ENCODE measurements around the gene PDCD4. TPM values are rescaled to one million over a fixed set of nuclear protein-coding genes. Genes with fewer than 3 reads are reported as not detected.

The PDCD4 gene
- total and polyA plus RNA-seq, 2 of the 13 experiments (the other 11 are each of a cell fraction or from before 2014, with no cell fraction given) = 22.8 to 56.2 TPM

DNA sequence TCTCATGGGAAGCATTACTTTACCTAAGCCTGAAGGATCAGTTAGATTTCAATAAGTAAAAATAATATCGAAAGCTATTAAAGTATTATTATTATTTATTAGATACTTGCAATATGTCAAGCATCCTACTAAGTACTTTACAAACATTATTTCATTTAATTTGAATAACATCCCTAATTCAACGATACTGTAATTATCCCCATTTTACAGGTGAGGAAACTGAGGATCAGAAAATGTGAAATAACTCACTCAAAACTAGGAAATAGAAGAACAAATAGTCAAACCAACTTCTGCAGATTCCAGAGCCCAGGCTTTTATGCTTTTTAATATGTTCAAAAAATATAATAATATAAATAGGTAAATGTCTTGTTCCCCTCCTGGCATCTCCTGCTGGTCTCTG is 10.3 kb upstream of the PDCD4 start:
- 94% methylated on average over 2 of the region's 2 CpGs for WGBS (ENCODE audit: low lambda C conversion rate)
- in situ Hi-C loops (cut with HindIII; ENCODE audit: extremely low pct_ligation_motif_present, low pct_unique_long_range_greater_than_20kb) (no loop called here), intact Hi-C loops (cut with micrococcal nuclease; ENCODE audit: unreplicated experiment) (no loop called here)
- Histone ChIP-seq H4K20me1 (ENCODE audit: insufficient read depth, low read length) (no peaks in the 10 kb centered on the region), H3K36me3 (replicated peaks in 1 of 2; ENCODE audit: control insufficient read depth in 1 of 2, insufficient read depth in 2 of 2, low read length in 2 of 2) (no peaks in the 10 kb centered on the region), H2AFZ (ENCODE audit: low read length) (peak overlapping the region; percentile 87), H3K27ac (ENCODE audit: extremely low read length, insufficient read depth, low read length) (no peak overlapping the region), H3K4me1 (ENCODE audit: insufficient read depth, low read length) (peaks cover 74% of the 10 kb centered on the region), H3K4me2 (ENCODE audit: low read depth, low read length) (peak overlapping the region; percentile 71), H3K9ac (ENCODE audit: insufficient read depth, low read depth, low read length) (no peak overlapping the region), H3K9me3 (ENCODE audit: low read length) (no peaks in the 10 kb centered on the region), H3K79me2 (ENCODE audit: insufficient read depth, low read length) (no peaks in the 10 kb centered on the region), H3K27me3 (ENCODE audit: control insufficient read depth in 1 of 2, insufficient read depth in 2 of 2, low read length in 2 of 2) (no peaks in the 10 kb centered on the region), H3K4me3 (replicated peaks in 1 of 3; ENCODE audit: insufficient read depth in 1 of 3, low read depth in 2 of 3, low read length in 3 of 3) (no peak overlapping the region)
- ChIA-PET POLR2A (interaction anchor here (0.9 to 4.8 kb wide), 3 partner anchors 10 to 17 kb away, joined by 3 to 53 read pairs (median 8); partner anchors contain the start of gene PDCD4), CTCF (ENCODE audit: low intra/inter-chr PET ratio, low total read pairs) (no interaction called here)
- DNase-seq (ENCODE audit: low spot score) (no peak), ATAC-seq (no peak), FAIRE-seq (no peak)
- TF ChIP-seq HNRNPL (IDR thresholded peaks at IDR 0.05; ENCODE audit: low read depth, low read length) = no peak
- TF ChIP-seq, protein P1, sequence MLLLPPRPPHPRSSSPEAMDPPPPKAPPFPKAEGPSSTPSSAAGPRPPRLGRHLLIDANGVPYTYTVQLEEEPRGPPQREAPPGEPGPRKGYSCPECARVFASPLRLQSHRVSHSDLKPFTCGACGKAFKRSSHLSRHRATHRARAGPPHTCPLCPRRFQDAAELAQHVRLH (CRISPR knock-in tag; IDR thresholded peaks at IDR 0.05; ENCODE audit: borderline replicate concordance, low read depth) = no peak
- TF ChIP-seq ZNF275 (CRISPR knock-in tag; IDR thresholded peaks at IDR 0.05; ENCODE audit: borderline replicate concordance) = no peak
- TF ChIP-seq, protein P2, sequence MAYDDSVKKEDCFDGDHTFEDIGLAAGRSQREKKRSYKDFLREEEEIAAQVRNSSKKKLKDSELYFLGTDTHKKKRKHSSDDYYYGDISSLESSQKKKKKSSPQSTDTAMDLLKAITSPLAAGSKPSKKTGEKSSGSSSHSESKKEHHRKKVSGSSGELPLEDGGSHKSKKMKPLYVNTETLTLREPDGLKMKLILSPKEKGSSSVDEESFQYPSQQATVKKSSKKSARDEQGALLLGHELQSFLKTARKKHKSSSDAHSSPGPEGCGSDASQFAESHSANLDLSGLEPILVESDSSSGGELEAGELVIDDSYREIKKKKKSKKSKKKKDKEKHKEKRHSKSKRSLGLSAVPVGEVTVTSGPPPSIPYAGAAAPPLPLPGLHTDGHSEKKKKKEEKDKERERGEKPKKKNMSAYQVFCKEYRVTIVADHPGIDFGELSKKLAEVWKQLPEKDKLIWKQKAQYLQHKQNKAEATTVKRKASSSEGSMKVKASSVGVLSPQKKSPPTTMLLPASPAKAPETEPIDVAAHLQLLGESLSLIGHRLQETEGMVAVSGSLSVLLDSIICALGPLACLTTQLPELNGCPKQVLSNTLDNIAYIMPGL (CRISPR knock-in tag; IDR thresholded peaks at IDR 0.05; ENCODE audit: borderline replicate concordance in 1 of 2, low read depth in 1 of 2) = no peak
- TF ChIP-seq ZFP41 (CRISPR knock-in tag; IDR thresholded peaks at IDR 0.05; ENCODE audit: borderline replicate concordance) = no peak
- TF ChIP-seq ZNF644 (CRISPR knock-in tag; IDR thresholded peaks at IDR 0.05; ENCODE audit: low read depth) = no peak
- TF ChIP-seq ZNF672 (CRISPR knock-in tag; IDR thresholded peaks at IDR 0.05) = no peak
- TF ChIP-seq KLF13 (CRISPR knock-in tag; IDR thresholded peaks at IDR 0.05) = no peak
- TF ChIP-seq, protein P3, sequence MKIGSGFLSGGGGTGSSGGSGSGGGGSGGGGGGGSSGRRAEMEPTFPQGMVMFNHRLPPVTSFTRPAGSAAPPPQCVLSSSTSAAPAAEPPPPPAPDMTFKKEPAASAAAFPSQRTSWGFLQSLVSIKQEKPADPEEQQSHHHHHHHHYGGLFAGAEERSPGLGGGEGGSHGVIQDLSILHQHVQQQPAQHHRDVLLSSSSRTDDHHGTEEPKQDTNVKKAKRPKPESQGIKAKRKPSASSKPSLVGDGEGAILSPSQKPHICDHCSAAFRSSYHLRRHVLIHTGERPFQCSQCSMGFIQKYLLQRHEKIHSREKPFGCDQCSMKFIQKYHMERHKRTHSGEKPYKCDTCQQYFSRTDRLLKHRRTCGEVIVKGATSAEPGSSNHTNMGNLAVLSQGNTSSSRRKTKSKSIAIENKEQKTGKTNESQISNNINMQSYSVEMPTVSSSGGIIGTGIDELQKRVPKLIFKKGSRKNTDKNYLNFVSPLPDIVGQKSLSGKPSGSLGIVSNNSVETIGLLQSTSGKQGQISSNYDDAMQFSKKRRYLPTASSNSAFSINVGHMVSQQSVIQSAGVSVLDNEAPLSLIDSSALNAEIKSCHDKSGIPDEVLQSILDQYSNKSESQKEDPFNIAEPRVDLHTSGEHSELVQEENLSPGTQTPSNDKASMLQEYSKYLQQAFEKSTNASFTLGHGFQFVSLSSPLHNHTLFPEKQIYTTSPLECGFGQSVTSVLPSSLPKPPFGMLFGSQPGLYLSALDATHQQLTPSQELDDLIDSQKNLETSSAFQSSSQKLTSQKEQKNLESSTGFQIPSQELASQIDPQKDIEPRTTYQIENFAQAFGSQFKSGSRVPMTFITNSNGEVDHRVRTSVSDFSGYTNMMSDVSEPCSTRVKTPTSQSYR (CRISPR knock-in tag; IDR thresholded peaks at IDR 0.05; ENCODE audit: borderline replicate concordance) = no peak
- no peak for TF ChIP-seq ZBTB8A (CRISPR knock-in tag; IDR thresholded peaks at IDR 0.05; ENCODE audit: borderline replicate concordance, low read depth)
- TF ChIP-seq YEATS4 (CRISPR knock-in tag; IDR thresholded peaks at IDR 0.05; ENCODE audit: borderline replicate concordance) = no peak
- TF ChIP-seq, protein P4, sequence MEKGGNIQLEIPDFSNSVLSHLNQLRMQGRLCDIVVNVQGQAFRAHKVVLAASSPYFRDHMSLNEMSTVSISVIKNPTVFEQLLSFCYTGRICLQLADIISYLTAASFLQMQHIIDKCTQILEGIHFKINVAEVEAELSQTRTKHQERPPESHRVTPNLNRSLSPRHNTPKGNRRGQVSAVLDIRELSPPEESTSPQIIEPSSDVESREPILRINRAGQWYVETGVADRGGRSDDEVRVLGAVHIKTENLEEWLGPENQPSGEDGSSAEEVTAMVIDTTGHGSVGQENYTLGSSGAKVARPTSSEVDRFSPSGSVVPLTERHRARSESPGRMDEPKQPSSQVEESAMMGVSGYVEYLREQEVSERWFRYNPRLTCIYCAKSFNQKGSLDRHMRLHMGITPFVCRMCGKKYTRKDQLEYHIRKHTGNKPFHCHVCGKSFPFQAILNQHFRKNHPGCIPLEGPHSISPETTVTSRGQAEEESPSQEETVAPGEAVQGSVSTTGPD (CRISPR knock-in tag; IDR thresholded peaks at IDR 0.05) = no peak
- TF ChIP-seq XBP1 (CRISPR knock-in tag; IDR thresholded peaks at IDR 0.05) = no peak
- BruUV-seq (replicated peaks) = no TSS peak
